CMK (cell line): ENCODE measurements around the gene CC2D2A.

ENCODE experiments used
- DNase-seq: peaks from one replicate; pipeline ENCODE4 v3.0.0-alpha.2; 2010; ENCODE audit warnings: low read depth

The CC2D2A gene

GRCh38 chr4:15469402-15470127 is at the start of gene CC2D2A:
TSS of gene CC2D2A (plus strand) at chr4:15469882. CDS start at chr4:15475933, 6,051 bp downstream.
- DNase-seq = no peak

GRCh38 chr4:15420642-15421041 is 49.0 kb upstream of the CC2D2A start:
- no peak for DNase-seq

GRCh38 chr4:15423285-15423711 is 46.4 kb upstream of the CC2D2A start:
- no peak for DNase-seq

GRCh38 chr4:15425520-15425919 is 44.2 kb upstream of the CC2D2A start:
- no peak for DNase-seq

DNA sequence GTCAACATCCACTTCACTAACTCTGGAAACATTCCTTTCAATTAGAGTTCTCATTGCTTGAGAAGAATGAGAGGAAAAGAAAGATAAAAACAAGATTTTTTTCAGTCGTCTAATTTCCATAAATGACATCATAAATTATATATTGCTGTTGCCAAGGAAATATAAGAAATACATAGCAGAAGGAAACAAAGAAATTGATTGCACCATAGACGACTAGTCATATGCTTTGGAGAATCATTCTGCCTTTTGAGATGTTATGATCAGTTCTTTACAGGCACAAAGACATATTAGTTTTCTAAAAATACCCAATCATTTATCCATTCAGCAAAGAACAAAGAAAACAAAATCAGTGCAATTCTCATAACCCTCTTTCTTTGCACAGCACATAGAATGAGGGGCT is 42.5 kb upstream of the CC2D2A start:
- no peak for DNase-seq

GRCh38 chr4:15427701-15428100 is 42.0 kb upstream of the CC2D2A start, which contains the start of gene C1QTNF7:
TSS of gene C1QTNF7 (plus strand) at chr4:15428033. CDS start at chr4:15435744, 7,711 bp downstream.
- no peak for DNase-seq

DNA sequence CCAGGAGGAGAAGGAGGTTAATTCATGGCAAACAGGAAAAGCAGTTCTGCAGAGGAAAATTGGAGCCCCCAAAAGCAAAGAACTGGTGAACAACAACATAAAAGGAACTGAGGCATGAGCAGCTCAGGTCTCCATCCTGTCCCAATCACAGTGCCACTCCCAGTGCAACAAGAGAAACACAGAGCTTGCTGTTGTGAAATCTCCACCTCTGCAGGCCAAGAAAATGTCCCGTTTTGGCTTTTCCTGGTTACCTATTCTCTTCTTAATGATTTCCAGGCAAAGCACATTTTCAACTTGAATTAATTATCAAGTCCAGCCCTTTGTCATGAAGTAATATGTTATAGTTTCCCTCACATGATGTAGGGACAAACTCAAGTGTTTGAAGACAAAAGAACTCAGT is 41.1 kb upstream of the CC2D2A start:
- no peak for DNase-seq

DNA sequence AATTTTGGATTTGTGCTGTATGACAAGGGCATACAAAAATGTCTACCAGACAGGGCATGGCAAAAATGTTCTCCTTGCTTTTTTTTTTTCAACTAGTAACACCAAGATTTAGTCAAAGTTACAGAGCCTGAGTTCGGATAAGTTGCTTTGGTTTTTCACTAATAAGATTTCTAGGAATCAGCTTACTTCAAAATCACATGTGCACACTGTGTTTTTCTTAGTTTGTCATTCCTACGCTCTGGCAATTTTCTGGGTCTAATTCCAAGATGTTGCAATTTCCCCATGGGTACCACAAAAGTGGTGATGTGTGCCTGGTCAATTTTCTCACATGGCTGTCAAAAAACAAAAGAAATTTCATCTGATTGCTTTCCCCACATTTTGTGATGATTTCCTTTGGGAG is 35.6 kb upstream of the CC2D2A start:
- no peak for DNase-seq

GRCh38 chr4:15434676-15435075 is 35.0 kb upstream of the CC2D2A start:
- no peak for DNase-seq

DNA sequence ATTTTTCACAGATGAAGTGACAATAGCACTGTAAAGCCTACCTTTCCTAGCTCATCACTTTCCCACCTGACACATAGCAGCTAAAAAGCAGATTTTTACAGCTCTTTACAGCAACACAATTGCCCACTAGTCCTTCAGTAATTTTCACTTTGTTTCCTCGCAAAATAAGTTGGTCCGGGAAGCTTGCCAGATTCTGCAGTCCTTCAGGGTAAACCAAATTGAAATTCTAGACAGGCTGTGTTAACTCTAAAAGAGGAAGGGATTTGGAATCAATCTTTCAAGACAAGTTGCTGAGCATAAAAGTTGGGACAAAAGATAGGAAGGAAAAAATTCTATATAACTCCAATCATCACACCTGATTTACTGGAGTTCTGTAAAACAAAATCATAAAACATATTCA is 33.2 kb upstream of the CC2D2A start:
- no peak for DNase-seq

DNA sequence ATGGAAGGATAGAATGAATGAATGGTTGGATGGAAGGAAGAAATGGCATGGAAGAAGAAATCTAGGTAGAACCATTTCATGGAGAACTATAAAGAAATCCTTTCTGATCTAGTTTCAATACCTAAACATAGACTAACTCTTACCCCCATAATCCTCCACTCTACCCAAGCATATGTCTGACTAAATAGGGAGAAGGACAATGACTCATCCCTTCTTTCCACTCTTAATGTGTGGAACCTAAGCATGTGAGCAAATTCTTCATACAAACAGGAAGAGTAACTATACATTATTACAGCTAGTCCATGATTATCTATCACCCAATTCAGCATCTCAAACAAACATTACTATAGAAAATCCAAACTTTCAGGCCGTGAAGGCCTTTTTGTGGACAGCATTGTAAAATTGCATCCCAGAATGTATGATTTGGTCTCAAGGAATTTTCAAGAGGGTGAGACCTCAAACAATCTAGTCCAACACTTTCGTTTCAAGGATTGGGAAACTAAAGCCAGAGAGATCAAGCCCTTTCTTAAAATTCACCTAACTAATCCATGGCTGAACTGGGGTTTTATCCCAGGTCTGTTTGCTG is 30.6 kb upstream of the CC2D2A start:
- no peak for DNase-seq

GRCh38 chr4:15443371-15444160 is 26.1 kb upstream of the CC2D2A start:
- DNase-seq = no peak

DNA sequence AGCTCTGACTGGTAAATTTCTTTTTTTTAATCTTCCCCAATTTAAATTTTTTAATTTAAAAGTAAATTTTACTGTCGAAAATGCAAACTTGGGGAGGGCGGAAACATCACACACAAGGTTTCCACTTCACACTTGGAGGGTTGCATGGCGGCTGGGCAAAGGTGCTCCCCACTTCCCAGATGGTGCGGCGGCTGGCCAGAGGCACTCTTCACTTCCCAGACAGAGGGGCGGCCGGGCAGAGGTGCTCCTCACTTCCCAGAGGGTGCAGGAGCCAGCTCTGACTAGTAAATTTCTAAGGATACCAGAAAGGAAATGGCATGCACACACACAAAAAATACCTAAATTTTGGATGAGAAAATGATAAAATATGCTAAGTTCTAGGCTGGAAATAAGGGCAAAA is 25.4 kb upstream of the CC2D2A start:
- no peak for DNase-seq

- DNase-seq = no peak
Observed at GRCh38 chr4:15444879-15445547, 24.7 kb upstream of the CC2D2A start.

- no peak for DNase-seq
Observed at GRCh38 chr4:15451181-15451865, 18.4 kb upstream of the CC2D2A start.

- DNase-seq = no peak
Observed at GRCh38 chr4:15451866-15452765, 17.6 kb upstream of the CC2D2A start.

- no peak for DNase-seq
Observed at GRCh38 chr4:15455290-15455689, 14.4 kb upstream of the CC2D2A start.

GRCh38 chr4:15457406-15458201 is 12.1 kb upstream of the CC2D2A start:
- DNase-seq = no peak

DNA sequence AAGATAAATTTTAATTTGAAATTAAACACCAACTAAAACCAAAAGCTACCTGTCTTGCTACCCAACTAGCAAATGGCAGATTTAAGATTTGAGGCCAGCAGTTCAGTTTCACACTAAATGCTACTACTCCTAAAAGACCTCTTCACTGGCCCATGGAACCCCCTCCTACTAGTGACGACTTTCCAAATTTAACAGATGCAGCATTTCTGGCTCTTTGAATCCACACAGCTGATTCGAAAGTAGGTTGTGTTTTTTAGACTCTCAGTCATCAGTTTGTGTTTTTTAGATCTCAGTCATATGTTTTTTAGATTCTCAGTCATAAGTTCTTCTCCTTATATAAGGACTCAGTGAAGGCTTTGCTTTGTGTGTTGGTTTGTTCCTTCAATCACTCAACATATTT is 11.1 kb upstream of the CC2D2A start:
- DNase-seq = no peak

- DNase-seq = no peak
Observed at GRCh38 chr4:15459706-15460105, 10.0 kb upstream of the CC2D2A start.
